K562 (cell line): ENCODE results near the gene CD68. TPM values are rescaled to one million over a fixed set of nuclear protein-coding genes. Genes with fewer than 3 reads are reported as not detected.

ENCODE experiments used
- ARHGAP35 ChIP-seq: fragments of 450-650 bp; IDR thresholded peaks from 2 replicates; pipeline ENCODE4 v1.6.1; 2018; ENCODE audit not compliant: partially characterized antibody
- BHLHE40 ChIP-seq: IDR thresholded peaks from 2 replicates; pipeline ENCODE4 v1.6.1; 2011; ENCODE audit warnings: low read length, improper control_type of control experiment
- CBFA2T3 ChIP-seq: fragments of 450-650 bp; IDR thresholded peaks from 2 replicates; pipeline ENCODE4 v1.6.1; 2017
- CUX1 ChIP-seq: fragments of 200-800 bp; sonication (Bioruptor generic); IDR thresholded peaks from 2 replicates; pipeline ENCODE4 v1.6.1; 2016; ENCODE audit warnings: missing genetic modification characterization, missing compliant biosample characterization
- CXXC5 ChIP-seq: fragments of 250-450 bp; sonication (Bioruptor Pico); IDR thresholded peaks from 2 replicates; pipeline ENCODE4 v1.8.0; 2022; ENCODE audit warnings: inconsistent platforms, mild to moderate bottlenecking, moderate library complexity
- ETV6 ChIP-seq, 3 experiments: fragments of 150-350 bp in 1 of 3; sonication (generic) in 1 of 3; formaldehyde crosslinking in 1 of 3; IDR thresholded peaks; 2 replicates each; pipeline versions ENCODE4 v1.6.1 to v1.8.0; 2014 to 2022; ENCODE audit warnings: borderline replicate concordance in 2 of 3, low read depth in 2 of 3, antibody characterized with exemption in 1 of 3, low read length in 1 of 3, mild to moderate bottlenecking in 1 of 3, missing genetic modification reagents in 1 of 3
- HSF4 ChIP-seq: fragments of 250-450 bp; sonication (Bioruptor Pico); IDR thresholded peaks from 2 replicates; pipeline ENCODE4 v2.1.2; 2022; ENCODE audit warnings: mild to moderate bottlenecking, moderate library complexity, borderline replicate concordance
- JUN ChIP-seq, 2 experiments: sonication (generic) in 1 of 2; formaldehyde crosslinking in 1 of 2; IDR thresholded peaks; 2 replicates each; pipeline versions ENCODE4 v1.6.1 to v1.8.0; 2012 to 2022; ENCODE audit warnings: borderline replicate concordance in 2 of 2, mild to moderate bottlenecking in 2 of 2, improper control_type of control experiment in 1 of 2, low read depth in 1 of 2, low read length in 1 of 2, missing genetic modification reagents in 1 of 2
- KDM5B ChIP-seq: fragments of 200-600 bp; sonication (generic); IDR thresholded peaks from 2 replicates; pipeline ENCODE4 v1.6.1; 2012; ENCODE audit warnings: low read depth, mild to moderate bottlenecking, moderate library complexity, low read length, control low read depth, inconsistent platforms; ENCODE audit not compliant: insufficient replicate concordance
- MAZ ChIP-seq, 2 experiments: fragments of 450-650 bp in 1 of 2; sonication (generic) in 1 of 2; formaldehyde crosslinking; IDR thresholded peaks in 1 of 2; conservative IDR thresholded peaks in 1 of 2; 2 replicates each; pipeline versions ENCODE4 v1.4.0 to v1.5.0; 2020; ENCODE audit warnings: mild to moderate bottlenecking in 1 of 2, missing genetic modification reagents in 1 of 2
- MCM5 ChIP-seq: fragments of 450-650 bp; IDR thresholded peaks from 2 replicates; pipeline ENCODE4 v1.6.1; 2016; ENCODE audit warnings: low read depth
- NCOA1 ChIP-seq: fragments of 450-650 bp; IDR thresholded peaks from 2 replicates; pipeline ENCODE4 v1.6.1; 2016; ENCODE audit warnings: low read depth
- NFXL1 ChIP-seq: fragments of 450-650 bp; formaldehyde crosslinking; IDR thresholded peaks from 2 replicates; pipeline ENCODE4 v1.4.0; 2021; ENCODE audit warnings: mild to moderate bottlenecking
- RBM17 ChIP-seq: fragments of 200-400 bp; formaldehyde crosslinking; IDR thresholded peaks from 2 replicates; pipeline ENCODE4 v1.6.1; 2017; ENCODE audit warnings: low read depth, mild to moderate bottlenecking, low read length, borderline replicate concordance
- SMARCA4 ChIP-seq: fragments of 450-650 bp; IDR thresholded peaks from 2 replicates; pipeline ENCODE4 v1.6.1; 2016
- TRIM28 ChIP-seq: fragments of 450-650 bp; IDR thresholded peaks from 2 replicates; pipeline ENCODE4 v1.6.1; 2017
- ZNF133 ChIP-seq: fragments of 250-450 bp; sonication (Bioruptor Pico); IDR thresholded peaks from 2 replicates; pipeline ENCODE4 v1.4.0; 2020; ENCODE audit warnings: mild to moderate bottlenecking
- ZNF3 ChIP-seq: fragments of 250-450 bp; sonication (Bioruptor Pico); IDR thresholded peaks from 2 replicates; pipeline ENCODE4 v1.5.0; 2021; ENCODE audit warnings: mild to moderate bottlenecking, moderate library complexity
- ZNF354B ChIP-seq: fragments of 250-450 bp; sonication (Bioruptor Pico); IDR thresholded peaks from 2 replicates; pipeline ENCODE4 v1.4.0; 2020
- ZNF41 ChIP-seq: fragments of 250-450 bp; sonication (Bioruptor Pico); conservative IDR thresholded peaks from 2 replicates; pipeline ENCODE4 v1.4.0; 2020; ENCODE audit warnings: mild to moderate bottlenecking
- ZNF444 ChIP-seq: fragments of 250-450 bp; sonication (Bioruptor Pico); IDR thresholded peaks from 2 replicates; pipeline ENCODE4 v1.4.0; 2020; ENCODE audit warnings: mild to moderate bottlenecking, moderate library complexity
- ZNF644 ChIP-seq: fragments of 200-800 bp; sonication (Bioruptor generic); IDR thresholded peaks from 2 replicates; pipeline ENCODE4 v1.6.1; 2016; ENCODE audit warnings: low read depth, missing genetic modification characterization, missing compliant biosample characterization
- ZNF778 ChIP-seq: fragments of 450-650 bp; formaldehyde crosslinking; IDR thresholded peaks from 2 replicates; pipeline ENCODE4 v1.4.0; 2020; ENCODE audit warnings: mild to moderate bottlenecking, moderate library complexity
- polyA plus RNA-seq, 8 experiments: library from polyadenylated mRNA; depleted of rRNA in 4 of 8; stranded (reverse) in 5 of 8; unstranded in 3 of 8; fragments of >200 nt; fragmentation: Nextera tagmentation in 2 of 8; fragmentation: Illumina TruSeq in 1 of 8; extraction: Ambion mirVana in 2 of 8; extraction: Trizol in 1 of 8; gene quantifications; 2 replicates each; pipeline versions ENCODE4 v1.2.1 to v1.2.3, GENCODE V29; 2011 to 2014; ENCODE audit warnings: inconsistent platforms in 1 of 8, missing spikeins in 1 of 8
- total RNA-seq, 7 experiments: library from RNA; depleted of rRNA in 6 of 7; stranded (reverse); fragments of >200 nt in 6 of 7; fragmentation: Illumina TruSeq in 2 of 7; extraction: Trizol in 2 of 7; gene quantifications; 2 replicates each; pipeline versions ENCODE4 v1.2.1 to v1.2.3, GENCODE V29; 2011 to 2021; ENCODE audit warnings: low replicate concordance in 1 of 7

CD68 gene
- total and polyA plus RNA-seq, 9 of the 15 experiments (the other 6 are each of a cell fraction or from before 2014, with no cell fraction given): 28.2 to 89.8 (median 37.7) TPM

GRCh38 chr17:7580604-7581575 is 1.5 kb downstream of the CD68 start (continued):
- TF ChIP-seq CUX1 (CRISPR knock-in tag): no peak
- no peak for TF ChIP-seq TRIM28
- no peak for TF ChIP-seq ZNF3
- no peak for TF ChIP-seq HSF4 (CRISPR knock-in tag)
- TF ChIP-seq CXXC5: no peak
- TF ChIP-seq ZNF644: no peak
- no peak for TF ChIP-seq ZNF41
- no peak for TF ChIP-seq BHLHE40
- 0 out of 4 replicates have a peak, but pooled peaks of 1 of the 2 experiments have one; percentile 35 for TF ChIP-seq MAZ (CRISPR knock-in tag; conservative IDR thresholded peaks at IDR 0.05 in 1 of 2, IDR thresholded peaks at IDR 0.05 in 1 of 2)
- TF ChIP-seq ARHGAP35: no peak
- no peak for TF ChIP-seq ZNF133 (CRISPR knock-in tag)
- TF ChIP-seq MCM5: no peak
- TF ChIP-seq RBM17: no peak
- no peak for TF ChIP-seq NFXL1 (CRISPR knock-in tag)
- no peak for TF ChIP-seq ETV6 (IDR thresholded peaks at IDR 0.05; ENCODE audit: borderline replicate concordance in 1 of 2, low read depth in 2 of 2, low read length in 1 of 2)
- no peak for TF ChIP-seq ETV6 (CRISPR knock-in tag; IDR thresholded peaks at IDR 0.05; ENCODE audit: borderline replicate concordance)
- no peak for TF ChIP-seq ZNF444 (CRISPR knock-in tag)
- no peak for TF ChIP-seq JUN (IDR thresholded peaks at IDR 0.05; ENCODE audit: borderline replicate concordance, low read depth, low read length)
- no peak for TF ChIP-seq JUN (CRISPR knock-in tag; IDR thresholded peaks at IDR 0.05; ENCODE audit: borderline replicate concordance)
- TF ChIP-seq KDM5B: no peak
- TF ChIP-seq NCOA1: no peak
- no peak for TF ChIP-seq ZNF354B (CRISPR knock-in tag)
- no peak for TF ChIP-seq ZNF778 (CRISPR knock-in tag)
- peak; percentile 62; the same call in 1 of the 2 replicates for TF ChIP-seq SMARCA4
- TF ChIP-seq CBFA2T3: peak; percentile 62
